NCI-H69 (cell line): Measurements from ENCODE around the gene PKMYT1.
"Not testable (repeated sequence)": the region's sequence is repeated elsewhere in the genome, so short reads cannot be mapped to it uniquely, and the experiment has no call there.

Experiments used
- DNase-seq: peaks from one replicate; lab custom pipeline; 2025; lab: John Stamatoyannopoulos, UW

The PKMYT1 gene

GRCh38 chr16:2933701-2934100 is 46.5 kb downstream of the PKMYT1 start:
- DNase-seq = no peak

DNA sequence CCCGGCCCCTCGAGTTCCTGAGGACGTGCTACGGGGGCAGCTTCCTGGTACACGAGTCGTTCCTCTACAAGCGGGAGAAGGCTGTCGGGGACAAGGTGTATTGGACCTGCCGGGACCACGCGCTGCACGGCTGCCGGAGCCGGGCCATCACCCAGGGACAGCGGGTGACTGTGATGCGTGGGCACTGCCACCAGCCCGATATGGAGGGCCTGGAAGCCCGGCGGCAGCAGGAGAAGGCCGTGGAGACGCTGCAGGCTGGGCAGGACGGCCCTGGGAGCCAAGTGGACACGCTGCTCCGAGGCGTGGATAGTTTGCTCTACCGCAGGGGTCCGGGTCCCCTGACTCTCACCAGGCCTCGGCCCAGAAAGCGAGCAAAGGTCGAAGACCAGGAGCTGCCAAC is 47.1 kb downstream of the PKMYT1 start:
- no peak for DNase-seq

DNA sequence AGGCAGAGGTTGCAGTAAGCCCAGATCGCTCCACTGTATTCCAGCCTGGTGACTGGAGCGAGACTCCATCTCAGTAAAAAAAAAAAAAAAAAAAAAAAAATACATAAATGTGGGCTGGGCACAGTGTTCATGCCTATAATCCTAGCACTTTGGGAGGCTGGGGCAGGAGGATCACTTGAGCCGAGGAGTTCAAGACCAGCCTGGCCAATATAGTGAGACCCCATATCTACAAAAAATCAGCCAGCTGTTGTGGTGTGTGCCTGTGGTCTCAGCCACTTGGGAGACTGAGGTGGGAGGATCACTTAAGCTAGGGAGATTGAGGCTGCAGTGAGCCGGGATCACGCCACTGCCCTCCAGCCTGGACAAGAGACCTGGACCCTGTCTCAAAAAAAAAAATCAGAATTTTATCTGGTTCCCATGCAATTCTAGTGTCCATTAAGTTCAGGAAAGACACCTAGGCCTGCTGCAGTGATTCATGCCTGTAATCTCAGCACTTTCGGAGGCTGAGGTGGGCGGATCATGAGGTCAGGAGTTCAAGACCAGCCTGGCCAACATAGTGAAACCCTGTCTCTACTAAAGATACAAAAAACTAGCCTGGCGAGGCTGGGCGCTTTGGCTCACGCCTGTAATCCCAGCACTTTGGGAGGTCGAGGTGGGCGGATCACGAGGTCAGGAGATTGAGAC is 48.9 kb downstream of the PKMYT1 start:
- not testable (repeated sequence) for DNase-seq

GRCh38 chr16:2930236-2930635 is 50.0 kb downstream of the PKMYT1 start:
- no peak for DNase-seq

DNA sequence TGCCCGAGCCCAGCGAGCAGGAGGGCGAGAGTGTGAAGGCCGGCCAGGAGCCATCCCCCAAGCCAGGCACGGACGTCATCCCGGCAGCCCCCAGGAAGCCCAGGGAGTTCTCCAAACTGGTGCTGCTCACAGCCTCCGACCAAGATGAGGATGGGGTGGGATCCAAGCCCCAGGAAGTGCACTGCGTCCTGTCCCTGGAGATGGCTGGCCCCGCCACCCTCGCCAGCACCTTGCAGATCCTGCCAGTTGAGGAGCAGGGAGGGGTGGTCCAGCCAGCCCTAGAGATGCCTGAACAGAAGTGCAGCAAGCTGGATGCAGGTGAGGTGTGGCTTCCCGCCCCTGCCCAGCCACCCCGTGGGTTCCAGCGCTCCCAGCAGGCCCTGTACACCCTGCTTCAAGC is 50.6 kb downstream of the PKMYT1 start:
- no peak for DNase-seq

DNA sequence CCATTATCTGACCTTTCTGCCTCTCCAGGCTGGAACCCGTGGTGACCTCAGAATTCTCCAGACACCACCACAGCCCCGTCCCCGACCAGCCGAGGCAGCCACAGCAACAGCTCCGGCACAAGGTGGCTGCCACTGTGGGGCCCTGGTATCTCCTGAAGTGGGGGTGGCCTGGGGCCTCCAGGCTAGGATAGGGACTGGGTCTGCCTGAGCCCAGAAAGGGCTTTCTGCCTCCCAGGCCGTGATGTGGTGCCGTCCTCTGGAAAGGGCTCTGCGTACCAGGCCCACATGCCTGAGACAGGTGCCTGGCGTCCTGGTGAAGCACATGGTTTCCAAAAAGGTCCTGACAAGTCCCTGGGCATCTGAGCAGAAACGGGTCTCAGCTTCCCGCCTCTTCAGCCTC is 51.5 kb downstream of the PKMYT1 start:
- no peak for DNase-seq

DNA sequence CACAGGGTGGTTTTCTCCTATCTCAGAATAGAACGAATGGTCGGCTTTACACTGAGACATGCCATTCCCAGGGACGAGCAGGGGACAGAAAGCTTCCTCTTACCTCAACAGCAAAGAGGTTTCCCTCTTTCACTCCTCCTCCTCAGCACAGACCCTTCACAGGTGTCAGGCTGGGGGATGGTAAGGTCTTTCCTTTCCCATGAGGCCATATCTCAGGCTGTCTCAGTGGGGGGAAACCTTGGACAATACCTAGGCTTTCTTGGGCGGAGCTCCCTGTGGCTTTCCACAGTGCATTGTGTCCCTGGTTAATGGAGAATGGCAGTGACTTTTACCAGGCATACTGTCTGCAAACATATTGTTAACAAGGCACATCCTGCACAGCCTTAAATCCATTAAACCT is 52.1 kb downstream of the PKMYT1 start:
- DNase-seq = peak; percentile 37

- peak; percentile 94 for DNase-seq
Measured at GRCh38 chr16:2927010-2927646, 53.1 kb downstream of the PKMYT1 start.

GRCh38 chr16:2926650-2926999 is 53.6 kb downstream of the PKMYT1 start:
- DNase-seq = peak; percentile 49

DNA sequence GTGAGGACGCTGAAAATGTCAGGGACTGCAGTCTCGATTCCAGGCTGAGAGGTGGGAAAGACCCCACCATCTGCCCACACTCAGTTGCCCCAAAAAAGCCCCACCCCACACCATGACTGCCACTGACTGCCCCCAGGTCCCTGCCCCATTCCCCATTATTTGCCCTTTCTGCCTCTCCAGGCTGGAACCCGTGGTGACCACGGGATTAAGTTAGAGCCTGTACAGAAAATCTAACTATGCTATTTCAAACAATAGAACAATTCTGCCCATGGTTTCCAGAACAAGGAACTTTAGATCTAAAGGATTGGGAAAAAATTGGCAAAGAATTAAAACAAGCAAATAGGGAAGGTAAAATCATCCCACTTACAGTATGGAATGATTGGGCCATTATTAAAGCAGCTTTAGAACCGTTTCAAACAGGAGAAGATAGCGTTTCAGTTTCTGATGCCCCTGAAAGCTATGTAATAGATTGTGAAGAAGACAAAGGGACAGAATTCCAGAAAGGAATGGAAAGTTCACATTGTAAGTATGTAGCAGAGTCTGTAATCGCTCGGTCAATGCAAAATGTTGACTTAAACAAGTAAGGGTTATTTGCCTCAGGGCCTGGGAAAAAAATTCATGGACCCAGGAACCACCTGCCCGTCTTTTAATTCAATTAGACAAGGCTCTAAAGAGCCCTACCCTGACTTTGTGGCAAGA is 54.1 kb downstream of the PKMYT1 start:
- DNase-seq = peak; percentile 62

DNA sequence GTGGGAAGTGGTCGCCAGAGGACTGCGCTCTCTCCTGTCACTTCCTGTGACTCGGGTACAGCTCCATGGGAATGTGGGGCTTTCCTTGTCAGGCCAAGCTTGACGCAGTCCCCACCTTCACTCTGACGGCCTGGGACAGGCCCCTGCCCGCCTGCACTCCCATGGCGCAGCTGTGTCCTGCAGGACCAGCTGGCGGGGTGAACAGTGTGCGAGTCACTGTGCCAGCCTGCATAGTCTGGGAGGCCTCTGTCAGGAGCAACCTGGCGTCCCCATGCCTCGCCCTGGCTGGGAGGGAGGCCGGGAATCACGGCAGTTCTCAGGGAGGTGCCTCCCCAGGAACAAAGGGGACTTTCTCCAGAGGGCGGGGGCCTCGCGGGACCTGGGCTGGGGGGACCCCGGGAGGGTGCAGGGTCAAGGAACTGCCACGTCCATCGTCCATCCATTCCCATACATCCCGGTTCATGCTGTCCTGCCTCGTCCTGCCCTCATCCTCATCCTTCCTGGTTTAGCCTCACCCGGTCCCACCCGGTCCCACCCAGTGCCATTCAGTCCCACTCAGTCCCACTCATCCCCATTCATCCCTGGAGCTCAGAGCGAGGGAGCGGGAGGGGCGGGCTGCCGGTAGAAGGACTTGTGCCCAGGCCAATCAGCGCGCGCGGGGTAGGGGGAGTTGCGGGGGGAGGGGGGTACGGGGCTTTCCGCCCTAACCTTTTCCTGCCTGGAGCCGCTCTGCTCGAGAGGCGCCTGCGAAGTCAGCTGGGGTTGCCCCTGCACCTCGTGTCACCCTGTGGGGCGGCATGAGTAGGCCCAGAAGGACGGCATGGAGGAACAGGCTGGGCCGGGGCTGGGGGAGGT is 55.1 kb downstream of the PKMYT1 start:
- DNase-seq = no peak

- no peak for DNase-seq
Measured at GRCh38 chr16:2923481-2923880, 56.8 kb downstream of the PKMYT1 start.
